ENCODE results near the gene TMEM247.

The TMEM247 gene

DNA sequence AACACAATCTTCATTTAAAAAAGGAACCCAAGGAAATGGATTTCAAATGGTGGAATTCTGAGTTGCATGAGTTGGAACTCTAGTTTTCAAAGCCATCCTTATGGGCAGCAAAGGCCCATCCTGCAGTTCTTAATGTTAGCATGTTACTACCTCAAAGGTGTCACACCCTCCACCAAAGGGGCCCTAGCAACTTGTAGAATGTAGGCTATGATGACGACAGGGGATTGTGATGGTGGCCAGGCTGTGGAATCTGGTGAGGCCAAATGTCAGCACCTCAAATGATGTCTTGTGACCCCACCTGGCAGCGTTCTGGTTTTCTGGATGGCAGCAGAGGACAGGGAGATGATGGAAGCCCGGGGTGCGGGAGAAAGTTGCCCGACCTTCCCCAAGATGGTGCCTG lies at the start of gene TMEM247:
Gene TMEM247, plus strand, starts transcription at position 301 of the 400 bp plus-strand sequence.
- DNase-seq = no peak

DNA sequence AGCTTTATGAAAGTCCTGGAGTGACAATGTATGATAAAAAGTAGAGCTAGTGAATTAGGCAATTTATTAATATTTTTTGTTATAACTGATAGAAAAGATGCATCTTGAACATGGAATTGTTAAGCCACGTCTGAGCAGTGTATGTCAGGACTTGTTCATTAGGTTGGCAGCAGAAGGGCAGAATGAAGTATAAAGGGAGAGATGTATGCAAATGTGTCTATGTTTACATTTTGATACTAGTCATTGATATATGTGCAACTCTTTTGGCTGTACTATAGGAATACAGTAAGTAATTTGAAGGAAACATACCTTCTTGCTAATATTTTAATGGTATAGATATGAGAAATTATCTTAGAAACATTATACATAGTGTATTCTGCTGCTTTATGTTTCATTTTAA lies 49.0 kb upstream of the TMEM247 start:
- DNase-seq = no peak

DNA sequence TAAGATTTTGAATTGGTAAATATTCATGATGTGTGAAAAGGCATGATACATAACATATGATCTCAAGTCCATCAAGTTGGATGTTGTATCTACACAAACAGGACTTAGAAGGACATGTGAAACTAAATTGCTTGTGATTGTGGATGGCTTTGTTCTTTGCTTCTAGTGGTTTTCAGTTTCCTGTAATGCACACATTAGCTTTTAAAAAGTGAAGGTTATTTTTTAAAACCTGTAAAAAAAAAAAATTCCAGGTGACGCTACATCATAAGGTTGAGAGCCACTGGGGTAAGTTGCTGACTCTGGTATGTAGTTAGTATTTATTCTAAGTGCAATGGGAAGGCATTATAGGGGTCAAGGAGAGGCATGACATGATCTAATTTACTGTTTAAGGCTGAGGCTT lies 48.4 kb upstream of the TMEM247 start:
- no peak for DNase-seq

DNA sequence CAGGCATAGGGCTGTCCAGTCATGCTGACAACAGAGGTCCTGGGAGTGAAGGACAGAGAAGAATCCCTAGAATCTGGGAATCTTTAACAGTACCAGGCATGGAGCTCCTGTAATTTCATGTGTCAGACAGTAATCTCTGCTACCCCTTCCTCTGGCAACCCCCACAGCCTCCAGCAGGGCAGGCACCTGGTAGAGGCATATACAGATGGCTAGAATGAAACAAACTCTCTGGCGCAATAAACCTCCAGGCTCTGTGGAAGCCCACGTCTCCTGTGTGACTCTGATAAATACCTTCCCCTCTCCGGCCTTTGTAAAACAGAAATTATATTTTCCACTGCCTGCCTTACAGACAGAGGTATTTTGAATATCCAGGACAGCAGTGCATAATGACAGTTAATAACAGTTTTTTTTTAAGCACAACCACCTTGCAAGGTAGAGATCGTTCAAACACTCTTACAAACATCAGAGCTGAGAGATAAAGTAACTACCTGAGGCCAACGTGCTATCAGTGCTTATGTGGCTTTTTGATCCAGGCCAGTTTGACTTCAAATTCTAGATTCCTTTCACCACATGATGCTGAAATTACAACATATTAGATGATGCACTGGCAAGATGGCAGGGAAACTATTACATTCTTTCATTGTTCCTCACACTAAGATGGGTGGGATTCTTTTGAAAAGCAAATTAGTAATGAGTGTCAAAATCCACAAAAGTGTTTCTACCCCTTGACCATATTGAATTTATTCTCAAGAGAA lies 47.7 kb upstream of the TMEM247 start:
- no peak for DNase-seq

DNA sequence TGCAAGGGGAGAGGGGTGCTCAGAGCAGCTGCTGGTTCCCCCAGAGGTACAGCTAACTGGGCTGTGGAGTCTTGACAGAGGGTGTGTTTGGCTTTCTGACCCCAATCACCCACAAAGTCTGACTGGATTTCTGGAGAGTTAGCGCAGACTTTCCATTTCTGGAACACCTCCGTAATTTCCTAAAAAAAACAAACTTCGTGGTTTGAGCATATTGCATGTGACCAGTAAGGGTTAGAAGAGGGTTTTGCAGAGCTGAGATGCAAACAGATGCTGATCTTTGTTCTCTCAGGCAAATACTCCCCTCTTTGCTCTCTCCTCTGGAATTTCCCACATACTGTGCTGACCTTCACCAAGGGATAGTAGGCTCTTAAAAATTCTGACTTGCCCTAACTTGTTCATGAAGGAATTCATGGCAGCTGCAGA lies 44.5 kb upstream of the TMEM247 start:
- no peak for DNase-seq

- no peak for DNase-seq
Measured at GRCh38 chr2:46435353-46435752, 44.0 kb upstream of the TMEM247 start.

DNA sequence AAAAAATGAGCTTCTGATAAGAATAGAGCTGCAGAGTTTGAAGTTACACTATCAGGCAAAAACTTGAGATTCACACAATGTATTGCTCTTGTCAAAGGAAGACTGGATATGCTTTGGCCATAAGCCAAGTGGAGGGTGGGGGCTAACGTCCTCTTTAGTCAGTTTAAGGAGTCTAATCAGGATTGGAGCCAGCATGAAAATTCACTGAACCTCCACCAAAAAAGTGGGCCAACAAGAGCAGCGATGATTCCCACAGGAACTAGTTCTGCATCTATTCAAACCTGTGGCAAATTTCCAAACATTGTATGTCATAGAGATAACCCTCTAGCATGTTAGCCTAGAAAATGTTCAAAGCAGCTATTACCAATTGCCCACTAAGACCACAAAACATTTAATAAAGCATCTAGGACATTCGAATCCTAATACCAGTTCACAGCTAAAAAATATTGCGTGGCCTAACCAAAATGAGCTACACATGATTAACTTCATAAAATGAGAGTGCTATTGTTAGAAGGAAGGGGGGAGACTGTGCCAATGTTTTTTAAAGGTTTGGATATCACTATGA lies 43.5 kb upstream of the TMEM247 start:
- no peak for DNase-seq

- DNase-seq = no peak
Measured at GRCh38 chr2:46436800-46437199, 42.6 kb upstream of the TMEM247 start.

GRCh38 chr2:46438102-46438501 lies 41.3 kb upstream of the TMEM247 start:
- no peak for DNase-seq

GRCh38 chr2:46438794-46439193 lies 40.6 kb upstream of the TMEM247 start:
- DNase-seq = no peak

GRCh38 chr2:46439582-46439981 lies 39.8 kb upstream of the TMEM247 start:
- DNase-seq = no peak

DNA sequence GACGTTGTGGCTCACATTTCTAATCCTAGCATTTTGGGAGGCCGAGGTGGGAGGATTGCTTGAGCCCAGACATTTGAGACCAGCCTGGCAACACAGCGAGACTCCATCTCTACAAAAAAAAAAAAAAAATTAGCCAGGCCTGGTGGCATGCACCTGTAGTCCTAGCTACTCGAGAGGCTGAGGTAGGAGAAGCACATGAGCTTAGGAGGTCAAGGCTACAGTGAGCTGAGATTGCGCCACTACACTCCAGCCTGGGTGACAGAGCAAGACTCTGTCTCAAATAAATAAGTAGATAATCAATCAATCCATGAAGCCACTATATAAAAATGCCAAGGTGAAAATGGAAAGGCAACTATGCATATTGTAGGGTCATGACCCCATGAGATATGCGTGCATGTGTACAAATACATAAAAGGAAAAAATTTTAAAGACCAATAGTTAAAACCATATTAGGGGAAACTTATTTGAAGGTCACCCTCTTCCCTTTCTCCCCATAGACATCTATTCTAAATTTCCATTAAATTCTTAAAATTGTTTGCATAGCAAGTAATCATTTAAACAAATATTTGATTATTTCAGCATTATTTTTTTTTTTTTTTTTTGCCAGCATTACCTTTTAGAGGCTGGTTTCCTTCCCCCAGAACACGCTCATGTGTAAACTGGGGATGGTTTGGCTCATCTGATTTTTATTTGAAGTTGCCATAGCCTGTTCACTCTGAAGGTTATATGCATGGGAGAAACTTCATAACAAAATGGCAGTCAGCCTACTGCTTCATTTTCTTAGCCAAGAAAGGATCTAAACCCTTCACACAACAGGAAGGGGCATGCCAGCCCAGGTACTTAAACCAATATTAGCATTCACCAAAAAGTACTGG lies 37.3 kb upstream of the TMEM247 start:
- DNase-seq = no peak

- no peak for DNase-seq
Measured at GRCh38 chr2:46444732-46445131, 34.6 kb upstream of the TMEM247 start.

- DNase-seq = no peak
Measured at GRCh38 chr2:46445556-46445955, 33.8 kb upstream of the TMEM247 start.

- no peak for DNase-seq
Measured at GRCh38 chr2:46446871-46447568, 32.3 kb upstream of the TMEM247 start.

GRCh38 chr2:46447649-46448048 lies 31.7 kb upstream of the TMEM247 start:
- no peak for DNase-seq

GRCh38 chr2:46448111-46448510 lies 31.3 kb upstream of the TMEM247 start:
- no peak for DNase-seq

GRCh38 chr2:46448641-46449040 lies 30.7 kb upstream of the TMEM247 start:
- no peak for DNase-seq

DNA sequence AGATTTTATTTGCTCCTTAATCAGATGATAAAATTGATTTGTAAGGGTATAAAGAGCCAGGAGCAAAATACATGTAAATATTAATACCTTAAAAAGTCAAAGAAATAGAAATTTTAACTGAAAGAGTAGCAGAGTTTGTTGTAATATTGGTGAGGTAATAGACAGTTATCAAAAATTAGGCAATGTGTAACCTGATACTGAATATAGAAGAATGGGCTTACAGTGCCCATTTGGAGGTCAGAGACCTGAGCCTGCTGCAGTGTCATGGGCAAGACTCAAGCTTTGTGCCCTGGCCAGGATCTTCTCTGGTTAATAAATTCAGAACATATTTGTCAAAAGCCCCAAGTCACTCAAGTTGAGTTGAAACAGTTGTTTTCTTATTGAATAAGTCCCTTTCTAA lies 29.7 kb upstream of the TMEM247 start:
- no peak for DNase-seq

DNA sequence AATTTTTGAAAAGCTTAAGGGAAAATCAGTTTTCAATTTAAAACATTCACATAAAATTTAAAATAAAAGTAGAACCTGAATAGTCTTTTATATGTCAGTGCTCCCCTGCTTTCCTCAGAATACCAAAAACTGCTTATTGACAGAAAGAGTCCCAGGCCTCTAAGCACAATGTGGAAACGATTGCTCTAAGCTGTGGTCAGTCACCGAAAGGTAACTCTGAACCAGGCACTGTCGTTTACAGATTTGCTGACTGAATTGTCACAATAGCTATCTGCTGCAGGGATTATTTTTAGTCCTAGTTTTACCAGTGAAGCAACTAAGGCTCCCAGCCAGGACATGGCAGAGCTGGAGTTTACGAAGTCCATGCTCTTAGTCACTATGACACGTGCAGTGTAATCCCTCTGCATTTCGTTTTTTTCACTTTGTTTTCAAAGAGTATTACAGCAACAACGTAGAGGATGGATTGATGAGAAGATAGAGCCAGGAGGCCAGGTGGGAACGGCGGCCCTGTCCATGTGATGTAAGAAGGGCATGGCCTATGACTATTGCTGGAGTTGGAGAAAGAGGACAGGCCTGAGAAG lies 28.1 kb upstream of the TMEM247 start:
- no peak for DNase-seq

- no peak for DNase-seq
Measured at GRCh38 chr2:46456789-46457188, 22.6 kb upstream of the TMEM247 start.

- DNase-seq = no peak
Measured at GRCh38 chr2:46458763-46459500, 20.4 kb upstream of the TMEM247 start.

Data from GOT3 (cell line).